HG03066 (cell line): ENCODE data around the gene ASXL1.
"Not testable (repeated sequence)": the region's sequence is repeated elsewhere in the genome, so short reads cannot be mapped to it uniquely, and the experiment has no call there.

ENCODE experiments used
- ATAC-seq: cut with Tn5 transposase; IDR thresholded peaks from one replicate; pipeline ENCODE4 v1.9.1; 2021; ENCODE audit warnings: low read depth; ENCODE audit not compliant: unreplicated experiment

The ASXL1 gene

DNA sequence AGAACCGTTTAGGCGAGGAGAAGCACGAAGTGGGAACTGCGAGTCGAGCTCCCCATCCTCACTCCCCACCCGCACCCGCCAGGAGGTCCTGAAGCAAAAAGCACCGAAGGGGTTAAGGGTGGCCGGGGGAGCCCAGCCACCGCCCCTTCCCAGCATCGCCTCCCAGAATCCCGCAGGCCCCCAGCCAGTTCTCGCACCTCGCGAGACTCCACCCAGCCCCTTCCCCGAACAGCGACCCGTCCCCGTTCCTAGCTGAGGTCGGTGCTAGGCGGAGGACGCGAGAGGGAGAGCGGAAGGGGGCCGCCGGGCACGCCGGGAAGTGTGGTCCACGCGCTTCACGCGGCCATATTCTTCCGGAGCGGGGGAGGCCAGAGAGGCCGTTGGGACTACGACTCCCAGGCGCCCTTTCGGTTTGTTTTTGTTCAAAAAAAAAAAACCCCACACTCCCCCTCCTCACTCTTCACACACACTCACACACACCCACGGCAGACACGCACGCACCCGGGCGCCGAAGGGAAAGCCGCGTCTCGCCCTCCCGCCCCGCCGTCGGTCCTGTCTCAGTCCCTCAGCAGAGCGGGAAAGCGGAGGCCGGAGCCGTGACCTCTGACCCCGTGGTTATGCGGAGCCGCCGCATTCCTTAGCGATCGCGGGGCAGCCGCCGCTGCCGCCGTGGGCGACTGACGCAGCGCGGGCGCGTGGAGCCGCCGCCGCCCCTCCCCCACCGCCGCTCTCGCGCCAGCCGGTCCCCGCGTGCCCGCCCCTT, at the start of gene ASXL1:
TSS of gene ASXL1 (plus strand) at position 463 of the 763 bp plus-strand sequence. CDS start 445 bp downstream, outside the sequence.
- ATAC-seq, result peak; percentile 77

DNA sequence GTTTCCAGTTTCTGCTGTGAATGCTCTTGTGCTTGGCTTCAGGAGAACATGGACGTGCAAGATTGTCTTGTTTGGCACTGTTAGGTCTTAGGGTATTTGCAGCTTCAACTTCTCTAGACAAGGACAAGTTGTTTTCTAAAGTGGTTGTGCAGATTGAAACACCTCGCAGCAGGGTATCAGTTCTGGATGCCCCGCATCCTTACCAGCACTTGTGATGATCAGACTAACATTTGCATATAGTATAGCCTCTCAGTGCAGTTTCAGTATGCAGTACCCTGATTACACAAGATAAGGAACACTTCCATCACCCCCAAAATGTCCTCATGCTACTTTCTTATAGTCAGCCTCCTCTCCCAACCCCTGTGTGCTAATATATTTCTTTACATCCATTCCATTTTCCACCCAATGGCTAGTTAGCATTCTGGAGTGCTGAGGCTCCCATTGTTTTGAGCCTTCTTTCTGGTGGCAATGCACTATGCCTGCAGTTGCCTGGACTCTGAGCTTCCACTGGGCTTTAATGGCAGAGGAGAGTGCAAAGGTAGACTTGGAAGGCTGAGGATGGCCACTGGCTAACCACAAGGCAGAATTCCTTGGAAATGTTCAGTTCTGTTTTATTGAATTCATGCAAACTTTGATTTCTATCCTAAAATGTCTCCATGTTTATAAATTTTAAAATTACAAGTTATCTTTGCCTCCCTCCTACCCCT, 45.3 kb upstream of the ASXL1 start:
- ATAC-seq, result no peak

DNA sequence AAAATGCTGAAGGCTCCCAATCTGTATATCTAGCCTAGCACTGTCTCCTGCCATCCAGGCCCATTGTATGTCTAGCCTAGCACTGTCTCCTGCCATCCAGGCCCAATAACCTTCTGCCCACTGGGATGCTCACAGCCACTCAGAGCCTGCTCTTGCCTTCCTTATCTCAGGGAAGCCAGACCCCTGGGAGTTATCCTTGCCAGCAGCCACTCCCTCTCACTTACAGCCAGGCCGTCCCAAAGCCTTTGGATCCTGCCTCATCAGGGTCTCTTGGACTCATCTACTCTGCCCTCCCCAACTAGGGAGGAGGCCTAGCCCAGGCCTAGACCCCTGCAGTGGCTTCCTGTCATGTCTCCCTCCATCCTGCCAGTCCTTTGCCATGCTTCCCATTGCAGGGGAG, 43.4 kb upstream of the ASXL1 start:
- no peak for ATAC-seq

DNA sequence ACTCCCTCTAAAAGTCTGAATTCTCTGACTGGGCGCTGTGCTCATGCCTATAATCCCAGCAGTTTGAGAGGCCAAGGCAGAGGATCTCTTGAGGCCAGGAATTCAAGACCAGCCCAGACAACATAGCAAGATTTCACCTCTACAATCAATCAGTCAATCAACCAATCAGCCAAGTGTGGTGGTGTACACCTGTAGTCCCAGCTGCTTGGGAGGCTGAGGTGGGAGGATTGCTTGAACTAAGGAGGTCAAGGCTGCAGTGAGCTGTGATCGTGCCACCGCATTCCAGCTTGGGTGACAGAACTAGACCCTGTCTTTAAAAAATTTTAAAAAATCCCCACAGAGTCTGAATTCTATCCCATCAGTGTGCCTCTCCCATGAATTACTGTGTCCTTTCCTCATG, 42.7 kb upstream of the ASXL1 start:
- ATAC-seq, result no peak

DNA sequence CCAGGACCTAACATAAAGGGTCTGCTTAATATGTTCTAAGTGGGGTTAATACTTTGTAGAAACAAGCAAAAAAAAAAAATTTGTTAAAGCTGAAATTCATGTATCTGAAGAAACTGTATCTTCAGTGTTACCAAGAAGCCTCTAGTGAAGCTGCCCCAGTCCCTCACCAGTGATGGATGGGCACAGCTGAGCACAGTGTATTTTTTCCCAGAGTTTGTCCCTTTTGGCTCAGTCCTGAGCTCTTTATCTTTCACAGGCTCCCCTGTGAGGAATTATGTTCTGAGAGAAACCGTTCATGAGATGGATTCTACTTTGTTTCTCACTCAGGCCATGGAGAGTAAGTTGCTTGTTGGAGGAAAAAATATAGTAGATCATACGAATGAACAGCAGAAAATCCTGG, 42.2 kb upstream of the ASXL1 start:
- ATAC-seq, result no peak

DNA sequence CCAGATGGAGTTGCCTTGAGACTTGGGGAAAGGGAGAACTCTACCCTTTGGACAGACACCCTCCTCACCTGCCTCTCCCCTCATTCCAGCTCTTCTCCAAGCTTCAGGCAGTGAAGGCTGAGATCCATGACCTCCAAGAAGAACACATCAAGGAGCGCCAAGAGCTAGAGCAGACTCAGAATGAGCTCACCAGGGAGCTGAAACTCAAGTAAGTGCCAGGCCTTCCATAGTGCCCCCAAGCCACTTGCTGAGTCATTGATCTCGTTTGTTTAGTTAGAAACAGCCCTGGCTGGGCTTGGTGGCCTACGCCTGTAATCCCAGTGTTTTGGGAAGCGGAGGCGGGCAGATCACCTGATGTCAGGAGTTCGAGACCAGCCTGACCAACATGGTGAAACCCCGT, 41.5 kb upstream of the ASXL1 start:
- ATAC-seq, result no peak

DNA sequence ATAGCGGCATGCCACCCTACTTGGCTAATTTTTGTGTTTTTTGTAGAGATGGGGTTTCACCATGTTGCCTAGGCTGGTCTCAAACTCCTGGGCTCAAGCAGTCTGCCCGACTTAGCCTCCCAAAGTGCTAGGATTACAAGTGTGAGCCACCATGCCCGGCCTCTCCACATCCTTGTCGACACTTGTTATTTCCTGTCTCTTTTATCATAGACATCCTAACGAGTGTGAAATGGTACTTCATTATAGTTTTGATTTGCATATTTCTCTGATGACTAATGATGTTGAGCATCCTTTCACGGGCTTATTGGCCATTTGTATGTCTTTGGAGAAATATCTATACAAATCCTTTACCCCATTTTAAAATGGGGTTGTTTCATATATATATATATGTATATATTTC, 39.0 kb upstream of the ASXL1 start:
- ATAC-seq, result no peak

DNA sequence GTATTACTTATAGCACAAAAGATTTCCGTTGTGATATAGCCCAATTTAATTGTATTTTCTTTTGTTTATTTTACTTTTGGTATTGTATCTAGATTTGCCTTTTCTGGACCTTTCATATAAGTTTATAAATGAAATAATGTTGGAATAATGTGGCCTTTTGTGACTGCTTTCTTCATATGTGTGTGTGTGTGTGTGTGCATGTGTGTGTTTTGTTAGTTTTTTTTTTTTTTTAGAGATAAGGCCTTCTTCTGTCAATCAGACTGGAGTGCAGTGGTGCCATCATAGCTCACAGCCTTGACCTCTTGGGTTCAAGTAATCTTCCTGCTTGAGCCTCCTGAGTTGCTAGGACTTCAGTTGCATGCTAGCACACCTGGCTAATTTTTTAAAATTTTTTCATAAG, 37.8 kb upstream of the ASXL1 start:
- no peak for ATAC-seq

DNA sequence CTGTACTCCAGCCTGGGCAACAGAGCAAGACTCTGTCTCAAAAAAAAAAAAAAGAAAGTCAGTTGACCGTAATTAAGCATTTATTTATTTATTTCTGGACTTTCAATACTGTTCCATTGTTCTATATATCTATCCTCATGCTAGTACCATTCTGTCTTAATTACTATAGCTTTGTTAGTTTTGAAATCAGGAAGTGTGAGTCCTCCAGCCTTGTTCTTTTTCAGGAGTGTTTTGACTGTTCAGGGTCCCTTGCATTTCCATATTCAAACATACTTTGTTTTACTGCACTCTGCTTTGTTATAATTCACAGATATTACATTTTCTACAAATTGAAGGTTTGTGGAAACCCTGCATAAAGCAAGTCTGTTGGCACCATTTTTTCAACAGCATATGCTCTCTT, 36.7 kb upstream of the ASXL1 start:
- no peak for ATAC-seq

DNA sequence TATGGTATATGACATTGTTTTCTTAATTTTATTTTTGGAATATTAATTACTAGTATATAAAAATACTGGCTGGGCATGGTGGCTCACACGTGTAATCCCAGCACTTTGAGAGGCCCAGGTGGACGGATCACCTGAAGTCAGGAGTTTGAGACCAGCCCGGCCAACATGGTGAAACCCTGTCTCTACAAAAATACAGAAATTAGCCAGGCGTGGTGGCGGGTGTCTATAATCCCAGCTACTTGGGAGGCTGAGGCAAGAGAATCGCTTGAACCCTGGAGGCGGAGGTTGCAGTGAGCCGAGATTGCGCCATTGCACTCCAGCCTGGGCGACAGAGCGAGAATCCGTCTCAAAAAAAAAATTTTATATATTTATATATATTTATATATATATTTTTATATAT, 35.9 kb upstream of the ASXL1 start:
- not testable (repeated sequence) for ATAC-seq

DNA sequence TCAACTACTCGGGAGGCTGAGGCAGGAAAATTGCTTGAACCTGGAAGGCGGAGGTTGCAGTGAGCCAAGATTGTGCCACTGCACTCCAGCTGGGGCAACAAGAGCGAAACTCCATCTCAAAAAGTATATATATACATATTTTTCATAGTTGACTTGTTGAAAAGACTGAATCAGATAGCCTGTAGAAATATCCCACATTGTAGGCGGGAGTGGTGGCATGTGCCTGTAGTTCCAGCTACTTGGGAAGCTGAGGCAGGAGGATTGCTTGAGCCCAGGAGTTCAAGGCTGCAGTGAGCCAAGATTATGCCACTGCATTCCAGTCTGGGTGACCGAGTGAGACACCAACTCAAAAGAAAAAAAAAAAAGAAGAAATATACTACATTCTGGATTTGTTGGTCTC, 34.4 kb upstream of the ASXL1 start:
- ATAC-seq, result not testable (repeated sequence)

DNA sequence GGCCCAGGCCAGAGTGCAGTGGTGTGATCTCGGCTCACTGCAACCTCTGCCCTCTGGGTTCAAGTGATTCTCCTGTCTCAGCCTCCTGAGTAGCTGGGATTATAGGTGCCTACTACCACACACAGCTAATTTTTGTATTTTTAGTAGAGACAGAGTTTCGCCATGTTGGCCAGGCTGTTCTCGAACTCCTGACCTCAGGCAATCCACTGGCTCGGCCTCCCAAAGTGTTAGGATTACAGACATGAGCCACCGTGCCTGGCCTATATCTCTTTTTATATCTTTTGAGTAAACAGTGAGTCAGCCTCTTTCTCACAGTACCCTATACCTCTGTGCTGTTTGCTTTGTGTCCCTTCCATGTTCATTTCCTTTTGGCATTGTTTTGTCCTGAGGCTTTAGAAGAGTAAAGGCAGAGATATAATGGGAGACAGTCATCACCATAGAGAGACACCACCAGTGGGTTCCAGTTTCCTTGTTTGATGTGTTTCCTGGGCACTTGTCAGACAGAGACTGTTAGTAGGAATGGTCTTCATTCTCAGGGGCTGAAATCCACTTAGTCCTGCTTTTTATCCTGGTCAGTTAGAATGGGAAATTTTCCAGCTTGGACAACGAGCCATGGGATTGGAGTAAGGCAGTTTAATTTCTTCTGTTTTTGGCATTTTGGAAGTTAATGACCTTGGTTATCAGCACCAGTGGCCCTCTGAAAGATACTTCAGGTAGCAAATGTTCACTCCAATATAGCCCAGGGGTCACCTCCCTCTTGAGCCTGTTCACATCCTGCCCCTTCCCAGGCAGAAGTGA, 32.2 kb upstream of the ASXL1 start:
- no peak for ATAC-seq

DNA sequence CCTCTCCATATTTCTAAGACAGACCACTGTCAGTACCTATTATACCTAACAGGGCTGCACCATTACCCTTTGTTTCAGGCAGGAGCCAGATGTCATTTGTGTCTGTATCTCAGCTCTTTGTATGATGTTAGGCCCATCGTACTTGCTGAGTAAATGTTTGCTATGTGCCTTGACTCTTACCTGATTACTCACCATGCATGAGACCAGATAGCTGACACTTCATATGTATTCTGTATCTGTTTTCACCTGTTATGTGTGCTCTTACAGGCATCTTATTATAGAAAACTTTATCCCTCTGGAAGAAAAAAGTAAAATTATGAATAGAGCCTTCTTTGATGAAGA, 31.7 kb upstream of the ASXL1 start:
- no peak for ATAC-seq

DNA sequence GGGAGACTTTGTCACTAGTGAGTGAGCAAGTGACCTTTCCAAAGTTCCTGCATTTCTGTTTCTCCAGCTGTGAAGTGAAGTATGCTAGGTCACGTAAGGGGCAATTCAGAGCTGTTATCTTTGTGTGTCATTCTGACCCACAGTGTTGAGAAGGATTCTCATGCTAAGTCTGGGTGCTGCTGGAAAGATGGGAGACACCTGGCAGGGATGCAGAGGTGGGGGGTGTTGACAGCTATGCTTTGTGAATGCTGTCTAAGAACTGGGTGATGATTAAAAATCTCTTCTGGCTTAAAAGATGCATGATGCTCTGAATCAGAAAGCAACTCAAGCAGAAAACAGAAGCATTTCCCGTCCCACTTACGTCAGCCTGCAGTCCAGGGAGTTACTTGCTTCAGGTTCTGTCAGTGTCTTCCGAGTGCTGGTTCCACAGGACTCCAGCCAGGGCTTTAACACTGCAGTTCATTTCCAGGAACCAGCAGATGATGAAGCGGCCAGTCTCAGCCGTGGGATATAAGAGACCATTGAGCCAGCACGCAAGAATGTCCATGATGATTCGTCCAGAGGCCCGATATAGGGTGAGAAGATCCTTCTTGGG, 30.9 kb upstream of the ASXL1 start:
- ATAC-seq, result no peak

DNA sequence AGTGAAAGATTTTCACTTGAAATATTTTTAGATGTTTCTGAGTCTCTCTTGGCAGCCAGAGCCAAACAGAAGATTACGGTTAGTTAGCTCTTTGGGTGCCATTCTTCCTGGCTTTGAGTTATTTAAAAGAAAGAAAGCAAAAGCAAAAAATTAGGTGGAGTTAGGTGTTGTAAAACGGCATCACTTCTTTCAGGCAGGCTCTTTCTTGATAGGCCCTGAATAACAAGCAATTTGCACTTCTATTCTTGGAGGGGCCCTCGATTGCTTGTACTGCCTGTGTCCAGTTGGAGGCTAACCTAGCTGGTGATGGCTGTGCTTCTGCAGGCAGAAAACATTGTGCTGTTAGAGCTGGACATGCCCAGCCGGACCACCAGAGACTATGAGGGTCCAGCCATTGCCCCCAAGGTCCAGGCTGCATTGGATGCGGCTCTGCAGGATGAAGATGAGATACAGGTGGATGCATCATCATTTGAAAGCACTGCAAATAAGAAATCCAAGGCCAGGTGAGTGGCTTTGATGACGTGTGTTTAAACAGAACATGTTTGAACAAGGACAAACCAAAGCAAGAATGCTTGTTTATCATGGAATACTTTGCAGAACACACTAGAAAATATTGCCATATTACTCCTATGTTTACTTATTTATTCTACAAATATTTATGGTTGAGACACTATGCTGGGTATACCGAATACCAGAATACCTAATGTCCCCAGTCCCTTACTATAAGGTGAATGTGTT, 28.1 kb upstream of the ASXL1 start:
- ATAC-seq, result no peak

DNA sequence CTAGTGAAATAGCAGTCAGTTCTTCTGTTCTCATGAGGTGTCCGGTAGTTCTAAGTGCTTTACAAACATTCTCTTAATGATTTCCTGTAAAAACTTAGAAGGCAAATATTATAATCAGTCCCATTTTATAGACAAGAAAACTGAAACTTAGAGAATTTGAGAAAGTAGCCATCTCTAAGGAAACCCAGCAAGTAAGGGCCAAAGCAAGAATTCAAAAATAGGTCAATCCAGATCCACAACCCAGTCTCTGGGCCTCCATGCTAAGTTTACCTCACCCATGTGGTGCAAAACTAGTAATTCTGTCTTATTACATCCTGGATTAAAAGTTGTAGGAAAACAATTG, 27.6 kb upstream of the ASXL1 start:
- no peak for ATAC-seq

DNA sequence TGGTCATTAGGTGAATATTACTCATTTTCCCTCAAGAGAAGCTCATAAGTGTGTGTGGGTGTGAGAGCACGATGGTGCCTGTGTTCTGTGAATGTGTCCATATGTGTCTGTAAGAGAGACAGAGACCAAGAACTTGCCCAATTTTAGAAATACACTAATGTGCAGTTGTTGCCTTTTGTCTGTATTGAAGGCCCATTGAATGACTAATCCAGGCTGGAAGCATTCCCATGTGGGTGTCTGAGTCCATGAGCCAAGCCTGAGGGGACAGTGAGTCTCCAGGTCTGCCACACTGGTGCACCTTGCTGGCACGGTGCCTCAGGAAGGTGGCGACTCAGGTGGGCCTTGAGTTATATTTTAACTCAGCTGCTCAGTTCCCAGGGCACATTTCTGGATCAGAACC, 25.5 kb upstream of the ASXL1 start:
- no peak for ATAC-seq

DNA sequence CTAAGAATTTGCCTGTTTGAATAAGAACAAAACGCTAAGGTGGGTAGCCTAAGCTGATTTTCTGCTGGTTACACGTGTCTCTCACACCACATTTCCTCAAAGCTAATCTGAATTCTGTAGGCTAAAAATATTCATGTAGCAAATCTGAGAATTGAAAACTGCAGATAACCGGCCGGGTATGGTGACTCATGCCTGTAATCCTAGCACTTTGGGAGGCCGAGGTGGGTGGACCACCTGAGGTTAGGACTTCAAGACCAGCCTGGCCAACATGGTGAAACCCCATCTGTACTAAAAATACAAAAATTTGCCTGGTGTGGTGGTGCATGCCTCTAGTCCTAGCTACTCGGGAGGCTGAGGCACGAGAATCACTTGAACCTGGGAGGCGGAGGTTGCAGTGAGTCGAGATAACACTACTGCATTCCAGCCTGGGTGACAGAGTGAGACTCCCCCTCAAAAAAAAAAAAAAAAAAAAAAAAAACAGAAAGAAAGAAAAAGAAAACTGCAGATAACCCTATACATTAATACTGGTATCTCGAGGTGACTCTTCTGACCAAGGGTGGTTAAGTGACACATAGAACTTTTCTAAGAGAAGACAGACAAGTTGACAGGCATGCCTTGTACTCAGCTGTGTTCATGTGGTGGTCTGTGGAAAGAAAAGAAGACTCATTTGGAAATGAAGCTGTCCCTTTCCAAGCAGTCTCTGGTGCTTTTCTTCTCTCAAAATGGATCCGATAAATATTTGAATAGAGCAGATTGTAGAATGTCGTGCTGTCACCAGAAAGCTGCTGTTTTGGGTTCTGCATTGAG, 24.7 kb upstream of the ASXL1 start:
- ATAC-seq, result peak; percentile 54

DNA sequence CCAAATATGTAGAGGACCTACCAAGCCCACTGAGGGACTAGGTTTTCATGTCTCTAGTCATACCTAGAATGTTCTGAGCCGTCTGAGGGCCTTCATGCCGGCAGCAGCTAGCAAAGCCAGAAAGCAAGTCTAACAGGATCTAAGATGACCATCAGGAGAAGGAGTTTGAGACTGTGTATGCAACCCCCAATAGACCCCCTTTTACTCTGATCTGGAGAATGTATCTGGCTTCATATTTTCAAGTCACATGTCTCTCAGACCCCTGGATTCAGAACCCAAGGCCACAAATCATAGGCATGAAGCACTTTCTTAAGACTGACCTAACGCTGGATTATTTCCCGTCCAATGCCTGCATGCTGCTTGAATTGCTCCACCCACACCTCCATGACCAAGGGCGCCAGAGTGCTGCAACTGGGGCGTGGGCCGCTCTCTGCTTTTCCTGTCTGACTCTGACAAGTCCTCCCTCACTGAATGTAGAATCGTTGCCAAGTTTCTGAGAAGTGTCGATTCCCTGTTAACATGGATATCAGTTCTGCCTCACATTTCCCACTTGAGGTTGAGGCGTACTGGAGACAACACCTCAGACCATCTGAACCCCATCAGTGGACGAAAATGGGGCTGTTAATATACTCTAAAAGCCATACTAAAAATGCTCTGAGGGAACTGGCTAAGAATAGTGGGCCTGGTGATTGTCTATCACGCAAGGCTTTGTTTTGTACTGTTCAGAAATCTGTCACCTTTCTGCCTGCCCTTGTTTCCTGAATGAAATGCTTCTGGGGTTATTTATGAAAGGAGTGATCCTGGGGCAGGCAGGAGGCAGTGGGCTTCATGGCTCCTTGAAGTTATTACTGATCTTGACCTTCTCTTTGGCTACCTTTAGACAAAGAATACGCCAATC, 23.9 kb upstream of the ASXL1 start:
- no peak for ATAC-seq
